Kidney capillary endothelial cell (primary cell): Measurements from ENCODE around the gene PPM1L.

ENCODE experiments used
- DNase-seq: peaks from one replicate; pipeline ENCODE4 v3.0.0-alpha.2; 2018; ENCODE audit warnings: low spot score

Gene PPM1L

DNA sequence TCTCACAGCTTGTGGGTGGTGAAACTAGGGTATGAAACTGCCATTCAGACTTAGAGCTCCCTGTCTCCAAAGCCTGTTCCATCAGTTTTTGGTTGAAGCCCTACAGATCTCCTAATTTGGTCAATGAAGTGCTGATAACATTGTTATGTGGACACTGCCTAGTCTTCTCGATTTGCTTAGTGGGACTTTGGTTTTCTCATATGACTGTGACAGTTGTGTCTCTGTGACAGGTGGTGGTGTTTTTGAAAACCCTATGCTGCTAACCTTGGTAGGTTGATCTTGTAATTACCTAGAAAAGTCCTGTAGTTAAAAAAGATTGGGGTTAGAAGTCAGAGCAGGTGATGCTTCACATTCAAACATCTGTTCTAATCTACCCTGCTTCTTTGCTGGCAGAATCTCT, 9.2 kb downstream of the PPM1L start:
- DNase-seq, result no peak

DNA sequence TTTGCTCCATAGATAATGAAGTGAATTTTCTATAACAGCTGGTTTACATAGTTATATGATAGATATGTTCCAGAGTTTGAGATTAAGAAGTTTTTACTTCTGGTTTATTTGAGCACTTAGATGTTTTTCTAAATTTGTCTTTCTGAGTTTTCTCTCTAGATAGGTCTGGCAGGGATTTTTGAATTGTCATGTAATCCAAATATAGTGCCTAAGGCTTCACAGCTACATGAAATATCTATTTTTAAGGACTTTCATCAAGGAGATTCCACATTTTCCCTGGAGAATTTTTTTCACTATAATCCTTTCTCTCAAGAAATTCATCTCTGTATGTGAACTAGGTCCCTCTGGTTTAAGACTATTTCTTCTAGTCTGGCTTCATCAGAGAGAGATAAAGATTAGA, 12.0 kb downstream of the PPM1L start:
- DNase-seq, result no peak

DNA sequence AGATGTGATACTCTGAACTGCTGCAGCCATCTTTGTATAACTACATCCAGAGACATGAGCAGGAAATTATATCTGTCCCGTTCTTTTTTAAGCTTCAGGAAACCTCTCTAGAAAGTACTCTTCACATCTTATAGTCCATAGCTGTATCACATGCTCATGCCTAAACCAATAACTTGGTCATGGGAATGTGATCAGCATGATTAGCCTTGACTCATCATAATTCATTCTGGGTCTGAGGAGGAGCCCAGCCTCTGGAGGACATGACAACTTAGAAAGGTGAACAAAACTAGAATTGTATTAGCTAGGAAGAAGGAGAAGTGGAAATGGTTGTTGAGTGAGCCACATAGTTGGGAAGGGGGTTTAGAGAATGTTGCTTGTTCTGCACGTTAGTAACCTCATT, 12.9 kb downstream of the PPM1L start:
- DNase-seq, result no peak

DNA sequence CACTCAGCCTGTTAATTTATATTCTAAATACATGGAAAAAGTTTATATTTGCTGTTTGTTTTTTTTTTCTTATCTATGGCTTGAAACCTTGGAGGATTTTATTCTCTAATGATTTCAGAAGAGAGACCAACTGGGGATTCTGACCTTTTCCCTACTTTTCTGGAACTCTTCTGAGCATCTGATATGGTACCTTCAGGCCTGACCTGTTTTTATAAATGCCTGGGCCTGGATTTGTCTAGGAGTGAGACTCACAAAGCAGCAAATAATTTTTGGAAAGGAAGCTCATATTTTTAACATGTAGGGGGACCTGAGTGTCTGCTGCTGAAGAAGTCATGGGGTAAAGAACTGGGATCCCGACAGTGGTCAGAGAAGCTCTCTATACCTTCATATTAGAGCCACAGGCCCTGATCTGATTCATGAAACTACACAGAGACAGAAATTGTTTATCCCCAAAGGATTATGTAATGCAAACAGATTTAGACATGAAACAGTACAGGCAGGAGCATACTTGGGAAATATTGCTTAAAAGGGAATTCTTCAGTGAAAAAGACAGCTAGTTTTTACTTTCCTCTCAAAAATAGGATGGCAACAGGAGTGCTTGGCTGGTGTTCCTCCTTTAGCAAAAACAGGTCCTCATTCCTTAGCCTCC, 15.9 kb downstream of the PPM1L start:
- no peak for DNase-seq

DNA sequence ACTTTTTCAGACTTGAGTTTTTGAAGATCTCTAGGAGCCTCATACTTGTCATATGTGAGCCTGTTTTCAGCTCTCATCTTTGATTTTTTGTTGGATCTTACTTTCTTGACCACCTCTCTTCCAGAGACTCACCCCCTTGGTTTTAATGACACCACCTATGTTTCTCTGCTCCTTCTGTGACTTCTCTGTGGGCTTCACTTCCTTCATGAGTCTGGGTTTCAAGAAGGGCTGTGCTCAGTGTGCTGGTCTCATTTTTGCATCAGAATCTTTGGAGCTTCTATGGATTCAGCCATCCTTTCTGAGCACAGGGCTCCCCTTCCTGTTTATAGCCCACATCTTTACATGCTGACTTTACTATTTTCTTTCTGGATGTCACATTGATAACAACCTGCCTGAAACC, 17.7 kb downstream of the PPM1L start:
- no peak for DNase-seq

DNA sequence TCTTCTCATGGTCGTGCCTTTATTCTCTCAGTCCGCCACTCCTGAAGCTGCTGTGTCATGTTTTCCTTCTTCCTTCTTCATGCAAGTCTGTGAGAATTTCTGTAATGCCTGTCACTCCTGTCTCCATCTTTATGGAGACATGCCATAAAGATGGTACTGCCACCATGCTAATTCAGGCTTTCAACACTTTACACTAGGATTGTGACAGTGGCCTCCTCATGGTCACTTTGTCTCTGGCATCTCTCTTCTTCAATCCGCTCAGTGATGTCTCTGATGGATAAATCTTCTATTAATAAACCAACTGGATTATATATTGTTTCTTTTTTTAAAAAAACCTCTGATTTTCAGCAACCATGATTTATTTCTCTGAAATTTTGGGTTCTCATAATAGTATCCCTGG, 18.1 kb downstream of the PPM1L start:
- no peak for DNase-seq

DNA sequence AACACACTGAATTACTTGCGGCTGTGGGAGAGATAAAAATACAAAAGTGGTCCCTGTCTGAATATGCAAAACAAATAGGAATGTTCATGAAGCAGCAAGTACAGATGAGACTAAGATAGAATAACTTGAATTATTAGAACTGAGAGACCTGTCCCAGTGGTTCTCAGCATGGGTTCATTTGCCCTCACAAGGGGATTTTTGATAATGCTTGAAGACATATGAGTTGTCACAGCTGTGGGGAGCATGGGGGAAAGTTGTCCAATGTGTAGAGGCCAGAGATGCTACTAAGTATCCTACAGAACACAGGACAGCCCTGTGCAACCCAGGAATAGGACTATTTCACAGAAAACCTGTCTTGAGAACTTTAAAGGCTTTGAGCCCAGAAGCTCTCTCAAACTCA, 22.4 kb downstream of the PPM1L start:
- no peak for DNase-seq

DNA sequence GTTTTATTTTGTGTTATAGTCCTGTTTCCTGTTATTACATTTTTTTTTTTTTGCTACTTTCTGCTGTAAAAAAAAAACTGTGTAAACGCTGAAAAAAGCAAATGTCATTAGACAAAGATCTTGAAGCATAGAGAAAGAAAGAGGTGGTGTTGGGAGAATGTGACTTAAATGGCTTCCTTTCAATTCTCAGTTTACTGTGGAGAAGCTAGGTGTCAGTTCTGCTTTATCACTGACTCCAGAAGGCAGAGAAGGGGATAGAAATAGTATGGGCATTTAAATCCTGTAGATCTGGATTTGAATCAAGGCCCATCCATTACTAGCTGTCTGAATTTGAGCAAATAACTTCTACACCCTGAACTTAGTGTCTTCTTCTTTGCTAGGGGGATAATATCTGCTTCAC, 23.0 kb downstream of the PPM1L start:
- no peak for DNase-seq

DNA sequence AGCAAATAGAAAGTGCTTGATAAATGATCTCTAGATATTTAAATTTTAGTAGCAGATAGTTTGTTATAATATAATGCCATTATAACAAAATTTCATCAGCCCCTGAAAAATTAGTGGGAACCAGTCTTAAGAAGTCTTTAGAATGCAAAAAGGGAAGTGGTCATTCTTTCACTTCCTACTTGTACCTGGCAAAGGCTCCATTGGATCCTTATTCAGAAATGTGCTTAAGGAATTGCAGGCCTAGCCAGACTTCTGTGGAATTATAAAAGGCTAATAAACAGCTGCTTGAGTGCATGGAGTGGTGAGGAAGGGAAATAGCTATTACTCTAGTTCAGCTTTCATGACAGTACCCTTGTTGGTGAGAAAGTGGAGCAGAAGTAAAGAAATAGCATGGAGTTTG, 24.2 kb downstream of the PPM1L start:
- no peak for DNase-seq

DNA sequence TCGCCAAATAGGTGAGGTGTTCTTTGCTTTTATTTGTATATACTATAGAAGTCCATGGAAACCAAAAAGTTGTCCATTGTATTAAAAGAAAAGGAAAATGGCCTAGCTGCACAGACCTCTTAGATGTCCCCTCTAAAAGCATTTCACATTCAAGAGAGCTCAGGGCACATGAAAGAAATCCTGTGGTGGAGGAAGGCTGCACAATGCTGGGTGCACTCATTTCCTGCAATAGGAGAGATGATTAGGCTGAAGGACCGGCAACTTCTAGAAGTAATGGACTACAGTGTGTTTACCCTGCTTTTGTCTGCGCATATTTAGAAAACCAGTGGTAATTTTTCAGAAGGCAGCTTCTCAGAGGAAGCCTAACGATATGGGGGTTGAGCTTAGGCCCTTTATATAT, 25.4 kb downstream of the PPM1L start:
- DNase-seq, result no peak

DNA sequence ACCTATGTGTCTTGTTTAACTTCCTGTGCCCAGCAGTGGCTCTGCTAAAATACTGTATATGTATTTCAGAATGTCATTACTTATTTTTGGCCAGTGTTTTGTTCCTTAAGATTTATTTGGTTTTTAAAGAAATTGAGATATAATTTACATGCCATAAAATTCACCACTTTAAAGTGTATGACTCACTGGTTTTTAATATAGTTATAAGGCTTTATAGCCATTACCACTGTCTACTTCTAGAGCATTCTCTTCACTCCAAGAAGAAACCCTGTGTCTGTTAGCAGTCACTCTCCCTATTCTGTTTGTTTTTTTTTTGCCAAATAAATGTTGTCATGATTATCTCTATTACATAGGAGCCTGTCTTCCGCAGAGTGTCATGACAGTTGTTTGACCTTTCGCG, 25.8 kb downstream of the PPM1L start:
- no peak for DNase-seq

DNA sequence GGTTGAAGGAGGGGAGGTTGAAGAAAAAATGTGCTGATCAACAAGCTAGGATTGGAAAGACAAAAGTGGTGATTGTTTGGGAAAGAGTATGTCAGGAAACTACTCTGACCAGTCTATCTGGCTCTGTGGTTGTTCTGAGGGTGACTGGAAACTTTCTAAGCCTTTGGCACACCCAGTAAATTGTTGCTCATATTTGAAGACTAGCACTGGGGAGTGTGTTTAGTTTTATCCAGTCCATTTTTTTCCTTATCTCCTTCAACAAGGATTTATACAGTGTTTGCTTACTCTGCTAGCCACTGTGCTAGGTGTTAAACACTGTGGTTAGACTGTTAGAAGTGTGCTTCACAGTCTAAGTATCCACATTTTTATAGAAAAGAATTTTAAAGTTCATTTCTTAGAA, 28.8 kb downstream of the PPM1L start:
- DNase-seq, result no peak

DNA sequence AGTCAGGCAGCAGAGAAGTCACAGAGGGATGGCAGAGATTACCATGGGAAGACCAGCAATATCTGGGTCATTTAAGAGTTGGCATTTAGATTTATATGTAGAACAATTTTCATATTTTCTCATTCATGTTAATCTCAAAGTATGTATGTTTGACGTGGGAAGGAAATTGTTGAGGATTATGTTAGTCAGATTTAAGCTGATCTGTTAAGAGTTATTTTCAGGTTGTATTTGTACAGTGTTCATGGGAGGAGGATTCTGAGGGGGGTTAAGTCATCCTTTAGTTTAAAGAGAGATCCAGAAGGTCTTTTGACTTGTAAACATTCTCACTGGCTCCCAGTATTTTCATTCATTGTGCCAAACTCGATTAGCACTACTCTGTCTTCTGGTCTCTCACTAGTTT, 34.7 kb downstream of the PPM1L start:
- no peak for DNase-seq

DNA sequence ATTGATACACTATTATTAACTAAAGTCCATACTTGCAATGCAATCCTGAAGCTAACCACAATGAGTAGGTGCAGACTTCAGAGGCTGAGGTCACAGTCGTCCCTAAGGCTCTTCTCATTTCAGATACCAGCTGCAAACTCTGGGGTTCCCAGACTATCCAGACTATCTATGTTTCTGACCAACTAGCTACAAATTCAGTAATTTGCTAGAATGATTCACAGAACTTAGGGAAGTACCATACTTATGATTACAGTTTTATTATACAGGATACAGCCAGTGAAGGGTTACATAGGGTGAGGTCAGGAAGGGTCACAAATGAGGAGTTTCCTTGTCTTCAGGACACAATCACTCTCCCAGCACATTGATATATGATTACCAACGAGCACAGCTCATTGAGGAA, 36.5 kb downstream of the PPM1L start:
- no peak for DNase-seq

DNA sequence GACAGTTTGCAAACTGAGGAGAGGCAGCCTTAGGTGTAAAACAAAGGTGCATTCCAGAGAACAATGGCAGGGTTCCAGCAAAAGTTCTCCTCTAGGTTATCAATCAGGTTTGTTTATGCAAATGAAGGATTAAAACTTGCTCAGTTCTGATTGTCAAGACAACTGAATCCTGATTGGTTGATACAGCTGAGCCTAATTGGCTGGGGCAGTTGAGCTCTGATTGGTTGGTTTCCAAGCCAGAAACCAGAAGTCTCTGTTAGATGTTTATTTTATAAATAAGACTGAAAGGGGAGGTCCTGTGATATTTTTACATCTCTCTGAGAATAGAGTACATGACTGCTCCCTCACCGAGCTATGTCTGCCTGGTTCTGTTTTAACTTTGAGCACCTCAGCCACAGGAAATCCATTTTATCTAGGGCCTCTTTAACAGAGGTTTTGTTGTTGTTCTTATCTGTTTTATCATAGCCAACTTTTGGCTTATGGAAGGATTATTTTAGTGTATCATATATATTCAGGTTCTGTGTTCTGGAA, 37.8 kb downstream of the PPM1L start:
- DNase-seq, result no peak

DNA sequence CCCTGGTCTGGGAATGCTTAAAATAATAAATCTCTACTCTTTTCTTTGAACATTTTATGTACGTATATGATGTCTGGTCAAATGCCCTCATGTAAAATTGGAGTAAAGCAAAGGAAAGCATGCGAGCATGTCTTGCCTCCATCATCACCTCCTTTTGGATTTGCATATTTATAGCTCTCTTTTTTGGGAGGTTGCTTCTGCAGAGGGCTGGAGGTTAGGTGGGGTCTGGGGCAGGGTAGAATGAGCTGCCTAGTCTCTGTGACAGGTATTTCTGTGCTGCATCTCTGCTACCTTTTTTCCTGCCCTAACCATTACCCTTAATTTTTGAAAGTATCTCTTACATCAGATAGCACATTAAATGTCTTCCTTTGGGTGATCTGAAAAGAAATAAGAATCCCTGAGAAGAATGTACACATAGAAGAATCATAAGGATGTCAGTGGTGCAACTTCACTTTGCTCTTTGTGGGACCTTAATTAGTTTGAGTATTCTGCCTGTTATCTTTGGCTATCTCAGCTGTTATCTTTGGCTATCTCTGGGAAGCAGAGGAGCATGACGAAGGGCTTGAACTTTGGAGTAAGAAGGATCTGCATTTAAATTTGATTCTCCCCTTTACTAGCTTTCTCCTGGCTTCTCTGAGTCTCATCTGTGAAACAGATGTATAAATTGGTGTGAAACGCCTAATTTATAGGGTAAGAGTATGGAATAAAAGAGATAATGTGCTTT, 40.2 kb downstream of the PPM1L start:
- no peak for DNase-seq

DNA sequence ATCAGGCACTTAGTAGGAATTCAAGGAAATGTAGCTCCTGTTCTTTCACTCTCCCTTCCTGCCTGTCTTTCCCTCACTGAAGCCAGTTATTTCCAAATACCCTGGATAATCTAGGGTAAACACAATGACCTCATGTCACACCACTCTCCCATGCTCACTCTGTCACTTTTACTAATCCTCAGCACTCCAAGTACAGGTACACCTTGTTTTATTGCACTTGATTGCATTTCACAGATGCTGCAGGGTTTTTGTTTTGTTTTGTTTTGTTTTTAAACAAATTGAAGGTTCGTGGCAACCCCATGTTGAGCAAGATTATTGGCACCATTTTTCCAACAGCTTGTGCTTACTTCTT, 40.8 kb downstream of the PPM1L start:
- DNase-seq, result no peak

DNA sequence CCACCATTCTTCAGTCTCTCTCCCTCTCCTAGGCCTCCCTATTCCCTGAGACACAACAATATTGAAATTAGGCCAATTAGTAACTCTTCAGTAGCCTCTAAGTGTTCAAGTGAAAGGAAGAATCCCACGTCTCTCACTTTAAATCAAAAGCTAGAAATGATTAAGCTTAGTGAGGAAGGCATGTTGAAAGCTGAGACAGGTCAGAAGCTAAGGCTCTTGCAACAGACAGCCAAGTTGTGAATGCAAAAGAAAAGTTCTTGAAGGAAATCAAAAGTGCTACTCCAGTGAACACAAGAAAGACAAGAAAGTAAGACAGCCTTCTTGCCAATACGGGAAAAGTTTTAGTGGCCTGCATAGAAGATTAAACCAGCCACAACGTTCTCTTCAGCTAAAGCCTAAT, 41.3 kb downstream of the PPM1L start:
- no peak for DNase-seq

DNA sequence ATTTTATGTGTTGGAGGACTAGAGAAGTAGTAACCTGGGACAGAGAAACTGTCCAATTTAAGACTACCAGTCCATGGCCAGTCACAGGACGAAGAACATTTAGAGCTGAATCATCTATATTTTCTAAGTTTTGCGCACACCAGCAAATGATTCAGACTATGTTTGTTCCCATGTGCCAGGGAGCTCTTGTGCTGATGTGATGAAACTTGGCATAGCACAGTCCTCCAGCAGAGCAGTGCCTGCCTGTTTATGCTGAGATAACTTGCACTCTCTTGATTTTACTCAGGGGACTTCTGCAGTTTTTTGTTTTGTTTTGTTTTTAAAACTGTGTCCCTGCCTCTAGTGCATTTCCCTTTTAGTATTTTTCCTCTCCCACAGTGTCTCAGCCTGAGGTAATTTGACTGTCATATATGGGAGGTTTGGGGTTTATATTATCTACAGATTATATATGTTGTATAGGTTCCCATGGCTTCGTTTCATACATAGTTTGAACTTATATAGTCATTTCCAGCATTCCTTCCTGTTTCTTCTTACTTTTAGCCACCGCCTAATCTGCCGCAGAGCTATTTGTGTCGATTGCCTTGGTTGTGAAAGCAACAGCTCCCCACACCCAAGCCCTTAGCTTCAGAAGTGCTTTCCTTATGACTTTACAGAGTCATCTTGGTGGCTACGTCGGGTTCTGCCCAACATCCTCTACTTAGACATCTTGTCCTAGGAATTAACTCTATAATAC, 45.5 kb downstream of the PPM1L start:
- no peak for DNase-seq

DNA sequence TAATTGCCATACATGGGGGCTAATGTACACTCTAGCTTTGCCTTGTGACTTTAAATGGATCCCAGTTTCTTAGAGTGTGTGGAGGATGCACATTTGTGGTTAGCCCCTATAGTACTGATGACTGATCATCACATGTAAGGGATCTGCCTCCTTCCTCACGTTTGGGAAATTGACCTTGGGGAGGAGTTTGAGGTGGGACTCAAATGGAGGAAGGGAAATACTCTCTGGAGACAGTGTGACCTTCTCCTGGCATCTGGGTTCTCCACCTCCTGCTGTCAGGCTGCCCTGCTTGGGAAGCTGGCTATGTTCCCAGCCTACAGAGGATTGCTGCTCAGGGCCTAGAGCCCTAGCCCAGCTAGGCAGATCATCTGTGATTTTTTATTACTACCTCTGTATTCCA, 48.7 kb downstream of the PPM1L start:
- no peak for DNase-seq

DNA sequence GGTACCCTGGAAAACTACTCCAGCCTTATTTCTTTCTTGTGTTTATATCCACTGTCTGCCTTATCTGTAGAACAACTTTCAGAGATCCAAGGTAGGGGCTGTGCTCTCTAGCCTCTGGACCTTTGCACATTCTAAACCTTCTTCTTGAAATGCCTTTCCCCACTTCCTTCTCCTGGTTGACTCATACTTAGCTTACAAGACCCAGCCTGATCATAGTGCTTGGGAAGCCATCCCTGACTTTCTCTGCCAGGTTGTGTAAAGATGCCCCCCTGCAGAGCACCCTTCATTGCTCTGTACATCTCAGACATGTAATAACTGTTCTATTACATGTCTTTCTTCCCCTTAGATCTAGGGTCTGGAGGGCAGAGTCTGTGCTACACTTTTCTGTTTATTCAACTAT, 50.1 kb downstream of the PPM1L start:
- DNase-seq, result no peak

DNA sequence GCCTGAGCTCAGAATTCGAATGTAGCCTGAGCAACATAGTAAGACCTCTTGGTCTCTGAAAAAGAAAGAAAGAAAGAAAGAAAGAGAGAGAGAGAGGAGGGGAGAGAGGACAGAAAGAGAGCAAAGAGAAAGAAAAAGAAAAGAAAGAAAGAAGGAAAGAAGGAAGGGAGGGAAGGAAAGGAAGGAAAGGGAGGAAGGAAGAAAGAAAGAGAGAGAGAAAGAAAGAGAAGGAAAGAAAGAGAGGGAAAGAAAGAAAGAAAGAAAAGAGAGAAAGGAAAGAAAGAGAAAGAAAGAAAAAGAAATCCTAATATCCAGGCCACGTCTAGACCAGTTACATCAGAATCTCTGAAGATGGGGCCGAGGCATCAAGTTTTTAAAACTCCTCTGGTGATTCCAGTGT, 50.7 kb downstream of the PPM1L start:
- no peak for DNase-seq

DNA sequence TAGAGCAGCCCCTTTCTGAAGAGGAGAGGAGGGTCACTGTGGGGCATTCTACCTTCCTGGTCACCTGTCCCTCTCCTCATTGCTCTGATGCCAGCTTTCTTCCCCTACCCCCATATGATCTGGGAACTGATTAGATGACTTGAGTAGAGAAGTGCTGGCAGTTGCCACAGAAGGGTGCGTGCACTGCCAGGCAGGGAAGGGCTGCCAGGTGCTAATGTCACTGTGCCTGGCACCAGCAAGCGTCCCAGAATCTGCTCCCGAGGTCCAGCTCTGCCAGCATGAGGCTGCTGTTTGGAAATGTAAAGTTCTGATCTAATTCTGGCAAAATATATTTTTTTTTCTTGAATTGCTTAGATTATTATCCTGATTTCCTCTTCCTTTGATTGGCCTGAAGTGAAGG, 52.8 kb downstream of the PPM1L start:
- DNase-seq, result no peak
